Mammary epithelial cell (primary cell): Measurements from ENCODE around the gene ARID3B.

Experiments
- CTCF ChIP-seq, 2 donors: IDR thresholded peaks in 1 of 2; conservative IDR thresholded peaks in 1 of 2; 2 replicates each; pipeline ENCODE4 v1.5.1; 2011 to 2012; ENCODE audit warnings: inconsistent platforms in 2 of 2, low read length in 2 of 2, mild to moderate bottlenecking in 2 of 2, control low read depth in 1 of 2, low read depth in 1 of 2; ENCODE audit not compliant: insufficient read depth in 1 of 2; ENCODE audit errors: extremely low read depth in 1 of 2
- EZH2 ChIP-seq: IDR thresholded peaks from 2 replicates; pipeline ENCODE4 v1.6.1; 2012; ENCODE audit warnings: low read length, inconsistent platforms, borderline replicate concordance

GRCh38 chr15:74625693-74626092, 84.7 kb downstream of the ARID3B start:
- TF ChIP-seq CTCF (conservative IDR thresholded peaks at IDR 0.05 in 1 of 2, IDR thresholded peaks at IDR 0.05 in 1 of 2; ENCODE audit: extremely low read depth in 1 of 2, insufficient read depth in 1 of 2, low read depth in 1 of 2, low read length in 2 of 2): no peak
- no peak for TF ChIP-seq EZH2
